Measurements from ENCODE around the gene ULK4.

The ULK4 gene

GRCh38 chr3:41265011-41265545 is 696.8 kb downstream of the ULK4 start:
- H3K4me3 ChIP-seq (ENCODE audit: insufficient read depth, low read length, poor library complexity, severe bottlenecking), result no peak overlapping the region
- no peaks in the 10 kb centered on the region for H3K27me3 ChIP-seq (ENCODE audit: low read length)
- H4K20me1 ChIP-seq (ENCODE audit: low read depth, low read length), result no peaks in the 10 kb centered on the region
- no peaks in the 10 kb centered on the region for H3K9me2 ChIP-seq (replicated peaks; ENCODE audit: insufficient read depth, low read length)
- H3F3A ChIP-seq (ENCODE audit: insufficient read depth), result no peaks in the 10 kb centered on the region
- H3K9ac ChIP-seq (ENCODE audit: low read length), result no peak overlapping the region
- no peak overlapping the region for H3K4me2 ChIP-seq (ENCODE audit: low read depth, low read length, poor library complexity, severe bottlenecking)
- H3K79me2 ChIP-seq (ENCODE audit: insufficient read depth, low read length), result no peaks in the 10 kb centered on the region
- H2AFZ ChIP-seq (ENCODE audit: low read depth, low read length, severe bottlenecking), result no peak overlapping the region
- no peaks in the 10 kb centered on the region for H3K9me3 ChIP-seq (ENCODE audit: insufficient read depth, low read length)
- H3K27ac ChIP-seq (ENCODE audit: low read depth, low read length), result no peak overlapping the region
- TF ChIP-seq EZH2phosphoT487 (conservative IDR thresholded peaks at IDR 0.05; ENCODE audit: low read length), result no peak
- TF ChIP-seq CTCF (IDR thresholded peaks at IDR 0.05; ENCODE audit: insufficient read depth, low read length, poor library complexity, severe bottlenecking), result no peak
- no peaks in the 10 kb centered on the region for H3K36me3 ChIP-seq (ENCODE audit: low read length)

- no peak for TF ChIP-seq EZH2phosphoT487 (conservative IDR thresholded peaks at IDR 0.05; ENCODE audit: low read length)
- no peak for TF ChIP-seq CTCF (IDR thresholded peaks at IDR 0.05; ENCODE audit: insufficient read depth, low read length, poor library complexity, severe bottlenecking)
- Histone ChIP-seq H3K79me2 (ENCODE audit: insufficient read depth, low read length) (no peaks in the 10 kb centered on the region), H3K4me3 (ENCODE audit: insufficient read depth, low read length, poor library complexity, severe bottlenecking) (no peak overlapping the region), H3K27ac (ENCODE audit: low read depth, low read length) (no peak overlapping the region), H3K4me2 (ENCODE audit: low read depth, low read length, poor library complexity, severe bottlenecking) (no peak overlapping the region), H3F3A (ENCODE audit: insufficient read depth) (no peaks in the 10 kb centered on the region), H3K9me2 (replicated peaks; ENCODE audit: insufficient read depth, low read length) (no peaks in the 10 kb centered on the region), H3K9ac (ENCODE audit: low read length) (no peak overlapping the region), H3K36me3 (ENCODE audit: low read length) (no peaks in the 10 kb centered on the region), H4K20me1 (ENCODE audit: low read depth, low read length) (no peaks in the 10 kb centered on the region), H2AFZ (ENCODE audit: low read depth, low read length, severe bottlenecking) (no peak overlapping the region), H3K9me3 (ENCODE audit: insufficient read depth, low read length) (no peaks in the 10 kb centered on the region), H3K27me3 (ENCODE audit: low read length) (no peaks in the 10 kb centered on the region)
Measured at GRCh38 chr3:41260063-41260450, 701.8 kb downstream of the ULK4 start.

GRCh38 chr3:41259449-41260062 is 702.3 kb downstream of the ULK4 start:
- Histone ChIP-seq H3K27me3 (ENCODE audit: low read length) (no peaks in the 10 kb centered on the region), H2AFZ (ENCODE audit: low read depth, low read length, severe bottlenecking) (no peak overlapping the region), H3K27ac (ENCODE audit: low read depth, low read length) (no peak overlapping the region), H3K9me3 (ENCODE audit: insufficient read depth, low read length) (no peaks in the 10 kb centered on the region), H3K9me2 (replicated peaks; ENCODE audit: insufficient read depth, low read length) (no peaks in the 10 kb centered on the region), H3K9ac (ENCODE audit: low read length) (no peak overlapping the region), H3K79me2 (ENCODE audit: insufficient read depth, low read length) (no peaks in the 10 kb centered on the region), H3K4me2 (ENCODE audit: low read depth, low read length, poor library complexity, severe bottlenecking) (no peak overlapping the region), H3K4me3 (ENCODE audit: insufficient read depth, low read length, poor library complexity, severe bottlenecking) (no peak overlapping the region), H4K20me1 (ENCODE audit: low read depth, low read length) (no peaks in the 10 kb centered on the region), H3F3A (ENCODE audit: insufficient read depth) (no peaks in the 10 kb centered on the region), H3K36me3 (ENCODE audit: low read length) (no peaks in the 10 kb centered on the region)
- TF ChIP-seq CTCF (IDR thresholded peaks at IDR 0.05; ENCODE audit: insufficient read depth, low read length, poor library complexity, severe bottlenecking) (no peak), EZH2phosphoT487 (conservative IDR thresholded peaks at IDR 0.05; ENCODE audit: low read length) (no peak)

Measured in SU-DHL-6 (cell line).